HG02943 (cell line): ENCODE results near the gene HABP2.

Experiments
- ATAC-seq: cut with Tn5 transposase; IDR thresholded peaks from one replicate; pipeline ENCODE4 v1.9.1; 2021; ENCODE audit warnings: mild to moderate bottlenecking, low read depth, moderate library complexity; ENCODE audit not compliant: unreplicated experiment

The HABP2 gene

GRCh38 chr10:113622831-113623230 lies 70.0 kb downstream of the HABP2 start:
- no peak for ATAC-seq

GRCh38 chr10:113625461-113626186 lies 72.8 kb downstream of the HABP2 start:
- ATAC-seq, result no peak

GRCh38 chr10:113626809-113627355 lies 74.0 kb downstream of the HABP2 start:
- no peak for ATAC-seq

GRCh38 chr10:113627836-113628235 lies 75.0 kb downstream of the HABP2 start:
- no peak for ATAC-seq

GRCh38 chr10:113628607-113629153 lies 75.8 kb downstream of the HABP2 start:
- ATAC-seq, result no peak

GRCh38 chr10:113630929-113631533 lies 78.2 kb downstream of the HABP2 start:
- ATAC-seq, result no peak

- no peak for ATAC-seq
These were observed 79.0 kb downstream of the HABP2 start for GRCh38 chr10:113631684-113632367.
